Trophoblast cell (in vitro differentiated cells and primary cell): ENCODE data around the gene SH3BGRL2.
A peak's percentile ranks its signal among the peaks of the same experiment; 100 is the strongest.

Experiments
- DNase-seq, 2 donors: peaks; one replicate each; pipeline ENCODE4 v3.0.0-alpha.2; 2016
- H2AFZ ChIP-seq: 2 replicates; pipeline ENCODE4 v1.6.1; 2013; ENCODE audit warnings: low read length, moderate library complexity, mild to moderate bottlenecking; ENCODE audit not compliant: insufficient read depth, poor library complexity
- H2AK5ac ChIP-seq: 2 replicates; pipeline ENCODE4 v1.6.1; 2013; ENCODE audit warnings: mild to moderate bottlenecking, low read length
- H2BK120ac ChIP-seq: 2 replicates; pipeline ENCODE4 v1.6.1; 2013; ENCODE audit warnings: low read length, mild to moderate bottlenecking, moderate library complexity; ENCODE audit not compliant: insufficient read depth, poor library complexity
- H2BK12ac ChIP-seq: 2 replicates; pipeline ENCODE4 v1.6.1; 2013; ENCODE audit warnings: mild to moderate bottlenecking, low read length, moderate library complexity
- H2BK5ac ChIP-seq: 2 replicates; pipeline ENCODE4 v1.6.1; 2013; ENCODE audit warnings: low read length, low read depth, moderate library complexity, mild to moderate bottlenecking; ENCODE audit not compliant: poor library complexity
- H3K14ac ChIP-seq: 2 replicates; pipeline ENCODE4 v1.6.1; 2013; ENCODE audit warnings: mild to moderate bottlenecking, low read length
- H3K18ac ChIP-seq: 2 replicates; pipeline ENCODE4 v1.6.1; 2013; ENCODE audit warnings: mild to moderate bottlenecking, low read length
- H3K23ac ChIP-seq: 2 replicates; pipeline ENCODE4 v1.6.1; 2013; ENCODE audit warnings: low read length
- H3K27ac ChIP-seq: 2 replicates; pipeline ENCODE4 v1.5.1; 2013; ENCODE audit warnings: low read depth, mild to moderate bottlenecking, inconsistent platforms, low read length, moderate library complexity
- H3K27me3 ChIP-seq: 2 replicates; pipeline ENCODE4 v1.6.1; 2013; ENCODE audit warnings: inconsistent platforms, mild to moderate bottlenecking, low read length, moderate library complexity; ENCODE audit not compliant: insufficient read depth
- H3K36me3 ChIP-seq, 2 experiments: 1 replicate in 1 of 2; 2 replicates in 1 of 2; pipeline ENCODE4 v1.6.1; 2013; ENCODE audit warnings: low read length in 2 of 2, mild to moderate bottlenecking in 2 of 2, moderate library complexity in 1 of 2; ENCODE audit not compliant: insufficient read depth in 2 of 2, control insufficient read depth in 1 of 2
- H3K4ac ChIP-seq: 2 replicates; pipeline ENCODE4 v1.6.1; 2013; ENCODE audit warnings: low read depth, mild to moderate bottlenecking, low read length, moderate library complexity
- H3K4me1 ChIP-seq, 2 experiments: 1 replicate in 1 of 2; 2 replicates in 1 of 2; pipeline ENCODE4 v1.6.1; 2013; ENCODE audit warnings: low read length in 2 of 2, mild to moderate bottlenecking in 2 of 2, moderate library complexity in 1 of 2; ENCODE audit not compliant: insufficient read depth in 2 of 2, control insufficient read depth in 1 of 2
- H3K4me2 ChIP-seq: 2 replicates; pipeline ENCODE4 v1.6.1; 2013; ENCODE audit warnings: inconsistent platforms, mild to moderate bottlenecking, low read length, moderate library complexity
- H3K4me3 ChIP-seq: 2 replicates; pipeline ENCODE4 v1.5.1; 2013; ENCODE audit warnings: mild to moderate bottlenecking, low read depth, low read length, inconsistent platforms
- H3K79me1 ChIP-seq: one replicate; pipeline ENCODE4 v1.6.1; 2013; ENCODE audit warnings: low read length
- H3K79me2 ChIP-seq: 2 replicates; pipeline ENCODE4 v1.6.1; 2013; ENCODE audit warnings: low read length, mild to moderate bottlenecking; ENCODE audit not compliant: control insufficient read depth, insufficient read depth, poor library complexity
- H3K9ac ChIP-seq: 2 replicates; pipeline ENCODE4 v1.6.1; 2013; ENCODE audit warnings: mild to moderate bottlenecking, low read length
- H3K9me3 ChIP-seq: 2 replicates; pipeline ENCODE4 v1.6.1; 2013; ENCODE audit warnings: low read depth, mild to moderate bottlenecking, control low read depth, inconsistent platforms, low read length; ENCODE audit not compliant: insufficient read depth
- H4K12ac ChIP-seq: 2 replicates; pipeline ENCODE4 v1.6.1; 2013; ENCODE audit warnings: low read depth, mild to moderate bottlenecking, low read length, moderate library complexity
- H4K8ac ChIP-seq: 2 replicates; pipeline ENCODE4 v1.6.1; 2013; ENCODE audit warnings: low read depth, mild to moderate bottlenecking, low read length, moderate library complexity
- H4K91ac ChIP-seq: one replicate; pipeline ENCODE4 v1.6.1; 2013; ENCODE audit warnings: low read depth, mild to moderate bottlenecking, low read length, moderate library complexity
- WGBS: extraction: QIAGEN DNeasy Blood & Tissue Kit; methylation state at CpG from one replicate; pipeline ENCODE4 v1.1.7; 2013; ENCODE audit warnings: missing lambda C conversion rate; ENCODE audit not compliant: insufficient read length, insufficient coverage; ENCODE audit errors: extremely low coverage; 5-methylcytosine and 5-hydroxymethylcytosine counted together

SH3BGRL2 gene

DNA sequence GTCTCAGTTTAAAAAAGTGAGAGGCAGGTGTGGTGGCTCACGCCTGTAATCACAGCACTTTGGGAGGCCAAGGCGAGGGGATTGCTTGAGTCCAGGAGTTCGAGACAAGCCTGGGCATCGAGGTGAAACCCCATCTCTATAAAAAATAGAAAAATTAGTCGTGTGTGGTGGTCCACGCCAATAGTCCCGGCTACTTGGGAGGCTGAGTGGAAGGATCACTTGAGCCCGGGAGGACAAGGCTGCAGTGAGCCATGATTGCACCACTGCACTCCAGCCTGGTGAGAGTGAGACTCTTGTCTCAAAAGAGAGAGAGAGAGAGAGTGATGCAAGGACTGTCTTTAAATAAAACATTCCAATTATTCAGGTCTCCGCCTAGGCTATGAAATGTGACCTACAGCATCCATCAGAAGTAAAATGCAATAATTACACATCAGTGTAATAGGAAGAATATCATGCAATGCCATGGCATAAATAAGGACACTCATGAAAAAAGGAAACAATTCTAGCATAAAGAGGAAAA lies 81.5 kb downstream of the SH3BGRL2 start:
- H3K4ac ChIP-seq: no peak overlapping the region
- no peak overlapping the region for H4K8ac ChIP-seq
- WGBS: no CpG with 5 or more reads among the region's 9 CpGs
- H2AFZ ChIP-seq: no peak overlapping the region
- H3K27ac ChIP-seq: no peak overlapping the region
- H3K4me2 ChIP-seq: no peak overlapping the region
- H3K79me2 ChIP-seq: no peaks in the 10 kb centered on the region
- no peak overlapping the region for H3K14ac ChIP-seq
- H3K9ac ChIP-seq: no peak overlapping the region
- no peaks in the 10 kb centered on the region for H3K9me3 ChIP-seq
- H2BK12ac ChIP-seq: no peak overlapping the region
- peaks cover 0 to 2% of the 10 kb centered on the region in 2 experiments for H3K36me3 ChIP-seq
- H3K79me1 ChIP-seq: no peaks in the 10 kb centered on the region
- no peak overlapping the region for H4K91ac ChIP-seq
- no peaks in the 10 kb centered on the region for H3K4me1 ChIP-seq
- H3K27me3 ChIP-seq: no peaks in the 10 kb centered on the region
- H4K12ac ChIP-seq: no peak overlapping the region
- no peak overlapping the region for H2AK5ac ChIP-seq
- no peak overlapping the region for H3K18ac ChIP-seq
- DNase-seq: no peak
- H2BK120ac ChIP-seq: no peak overlapping the region
- H2BK5ac ChIP-seq: no peak overlapping the region
- no peak overlapping the region for H3K4me3 ChIP-seq
- H3K23ac ChIP-seq: no peak overlapping the region

DNA sequence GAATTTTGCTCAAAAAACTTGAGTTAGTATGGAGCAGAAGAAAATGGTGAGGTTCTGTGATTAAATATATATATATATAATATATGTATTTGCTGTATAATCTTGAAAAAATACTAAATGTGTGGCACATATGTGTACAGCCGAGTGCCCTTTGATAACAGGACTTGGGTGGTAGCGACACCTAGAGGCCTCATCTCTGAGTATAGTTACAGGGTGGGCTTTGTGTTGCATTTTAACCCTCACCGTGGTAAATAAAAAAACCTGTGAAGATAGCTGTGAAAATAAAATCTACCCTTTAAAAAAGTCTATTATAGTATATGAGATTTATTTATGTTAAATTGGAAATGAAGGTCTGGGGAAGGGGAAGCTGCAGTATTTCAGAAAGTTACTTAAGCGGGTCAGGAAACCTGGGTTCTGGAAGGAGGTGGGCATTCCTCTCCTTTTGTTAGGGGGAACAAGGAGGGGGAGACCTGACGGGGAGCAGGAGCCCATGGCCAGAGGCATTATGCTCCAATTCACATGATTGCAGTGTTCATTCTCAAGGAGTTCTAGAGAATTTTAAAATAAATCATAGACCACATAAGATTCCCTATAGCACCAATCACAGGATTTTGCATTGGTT lies 82.7 kb downstream of the SH3BGRL2 start:
- H3K18ac ChIP-seq: no peak overlapping the region

DNA sequence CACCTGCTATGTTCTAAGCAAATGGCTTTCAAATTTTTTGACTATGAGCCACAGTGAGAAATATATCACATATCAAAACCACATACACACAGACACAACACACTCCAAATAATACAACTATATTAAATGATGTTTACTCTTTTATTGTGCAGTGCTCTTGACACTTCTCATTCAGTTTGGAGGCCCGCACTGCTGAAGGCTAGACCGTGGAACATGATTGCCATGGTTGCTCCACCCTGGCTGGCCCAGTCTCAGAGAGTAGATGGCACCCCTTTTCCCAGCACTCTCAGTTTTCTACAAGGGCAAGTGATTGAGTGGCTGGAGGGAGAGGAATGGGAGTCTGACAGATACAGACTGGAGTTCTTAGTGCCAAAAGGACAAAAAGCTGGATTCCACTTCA lies 86.9 kb downstream of the SH3BGRL2 start:
- Histone ChIP-seq H3K9me3 (no peaks in the 10 kb centered on the region), H3K36me3 (no peaks in the 10 kb centered on the region), H3K79me2 (no peaks in the 10 kb centered on the region), H3K4me2 (no peak overlapping the region), H2AK5ac (no peak overlapping the region), H3K79me1 (no peaks in the 10 kb centered on the region), H2BK120ac (no peak overlapping the region), H4K8ac (no peak overlapping the region), H3K27ac (no peak overlapping the region), H3K4ac (no peak overlapping the region), H2BK5ac (no peak overlapping the region), H3K9ac (no peak overlapping the region), H3K18ac (no peak overlapping the region), H3K27me3 (no peaks in the 10 kb centered on the region), H3K14ac (no peak overlapping the region), H2BK12ac (no peak overlapping the region), H2AFZ (no peak overlapping the region), H3K4me1 (no peaks in the 10 kb centered on the region), H4K12ac (no peak overlapping the region), H4K91ac (no peak overlapping the region), H3K4me3 (no peak overlapping the region), H3K23ac (no peak overlapping the region)
- no CpG with 5 or more reads among the region's 2 CpGs for WGBS
- DNase-seq: no peak

More for the DNA sequence above, 82.7 kb downstream of the SH3BGRL2 start:
- Histone ChIP-seq H3K4me2 (no peak overlapping the region), H3K4me3 (no peak overlapping the region), H3K36me3 (peaks cover 0 to 2% of the 10 kb centered on the region in 2 experiments), H3K79me2 (no peaks in the 10 kb centered on the region), H4K91ac (no peak overlapping the region), H3K79me1 (no peaks in the 10 kb centered on the region), H2BK12ac (no peak overlapping the region), H3K23ac (no peak overlapping the region), H2AFZ (no peak overlapping the region), H3K27ac (no peak overlapping the region), H2BK5ac (no peak overlapping the region), H3K9me3 (no peaks in the 10 kb centered on the region), H3K4me1 (no peaks in the 10 kb centered on the region), H3K9ac (peak overlapping the region; percentile 70), H2AK5ac (no peak overlapping the region), H3K27me3 (no peaks in the 10 kb centered on the region), H4K12ac (no peak overlapping the region), H2BK120ac (no peak overlapping the region), H3K14ac (no peak overlapping the region), H3K4ac (no peak overlapping the region), H4K8ac (no peak overlapping the region)
- no CpG with 5 or more reads among the region's 5 CpGs for WGBS
- peak; percentile 14 to 70 for DNase-seq

DNA sequence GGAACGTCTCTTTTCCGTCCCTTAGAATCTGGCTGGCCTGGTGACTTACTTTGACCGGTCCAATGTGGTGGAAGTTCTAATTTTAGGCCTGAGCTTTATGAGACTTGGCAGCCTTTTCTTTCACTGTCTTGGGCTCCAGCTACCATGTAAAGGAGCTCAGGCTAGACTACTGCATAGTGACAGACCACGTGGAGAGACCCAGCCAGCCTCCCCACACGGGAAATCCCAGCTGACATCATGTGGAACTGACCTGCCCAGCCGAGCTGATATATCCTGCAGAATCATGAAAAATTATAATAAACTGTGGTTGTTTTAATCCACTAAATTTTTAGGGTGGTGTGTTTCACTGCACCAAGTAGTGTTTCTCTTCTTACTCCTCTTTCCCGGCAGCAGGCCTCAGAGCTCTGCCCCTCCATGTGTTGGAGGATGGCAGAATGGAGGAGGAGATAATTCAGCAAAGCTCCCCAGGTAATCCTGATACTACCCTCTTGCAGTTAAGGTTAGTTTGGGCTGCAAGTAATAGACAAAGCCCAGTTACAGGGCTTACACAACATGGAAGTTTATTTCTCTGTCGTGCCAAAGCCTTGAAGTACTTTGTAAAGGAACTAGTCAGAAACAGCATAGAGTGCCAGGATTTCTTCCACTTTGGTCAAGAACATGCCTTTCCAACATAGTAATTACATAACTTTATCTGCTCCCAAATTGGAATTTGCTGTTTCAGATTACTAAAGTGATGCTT lies 87.5 kb downstream of the SH3BGRL2 start:
- Histone ChIP-seq H3K36me3 (no peaks in the 10 kb centered on the region), H3K27me3 (no peaks in the 10 kb centered on the region), H3K27ac (no peak overlapping the region), H3K18ac (no peak overlapping the region), H2AK5ac (no peak overlapping the region), H2BK120ac (no peak overlapping the region), H3K9ac (no peak overlapping the region), H3K23ac (no peak overlapping the region), H3K9me3 (no peaks in the 10 kb centered on the region), H3K4ac (no peak overlapping the region), H4K12ac (no peak overlapping the region), H4K91ac (no peak overlapping the region), H3K4me3 (no peak overlapping the region), H2BK5ac (no peak overlapping the region), H3K4me1 (no peaks in the 10 kb centered on the region), H3K14ac (no peak overlapping the region), H4K8ac (no peak overlapping the region), H3K79me2 (no peaks in the 10 kb centered on the region), H3K79me1 (no peaks in the 10 kb centered on the region), H2AFZ (no peak overlapping the region), H2BK12ac (no peak overlapping the region), H3K4me2 (no peak overlapping the region)
- no CpG with 5 or more reads among the region's 8 CpGs for WGBS
- DNase-seq: no peak
